Neural cell (in vitro differentiated cells): Measurements from ENCODE around the gene CBFA2T3. TPM values are rescaled to one million over a fixed set of nuclear protein-coding genes. Genes with fewer than 3 reads are reported as not detected.

Source experiments
- H2AFZ ChIP-seq: fragments of 200-600, 300-800 bp; sonication (generic), shearing (Covaris generic); 2 replicates; pipeline ENCODE4 v1.6.0; 2014; ENCODE audit warnings: low read depth, mild to moderate bottlenecking, antibody characterized with exemption, low read length, moderate library complexity
- H3F3A ChIP-seq: fragments of 200-600 bp; shearing (Covaris generic); 2 replicates; pipeline ENCODE4 v1.6.1; 2016; ENCODE audit warnings: mild to moderate bottlenecking, moderate library complexity, mixed read lengths, antibody characterized with exemption, low read length; ENCODE audit not compliant: insufficient read depth, poor library complexity, severe bottlenecking
- H3K27ac ChIP-seq: fragments of 200-600, 300-800 bp; sonication (generic), shearing (Covaris generic); 2 replicates; pipeline ENCODE4 v1.5.1; 2014; ENCODE audit warnings: mild to moderate bottlenecking, low read length, moderate library complexity
- H3K27me3 ChIP-seq: fragments of 300-800, 200-600 bp; sonication (generic), shearing (Covaris generic); 2 replicates; pipeline ENCODE4 v1.6.0; 2014; ENCODE audit warnings: mild to moderate bottlenecking, low read depth, low read length, moderate library complexity; ENCODE audit not compliant: insufficient read depth
- H3K36me3 ChIP-seq: fragments of 300-800, 200-600 bp; sonication (generic), shearing (Covaris generic); 2 replicates; pipeline ENCODE4 v1.5.1; 2014; ENCODE audit warnings: mild to moderate bottlenecking, antibody characterized with exemption, low read length, moderate library complexity; ENCODE audit not compliant: insufficient read depth
- H3K4me2 ChIP-seq: fragments of 300-800, 200-600 bp; sonication (generic), shearing (Covaris generic); 2 replicates; pipeline ENCODE4 v1.6.0; 2014; ENCODE audit warnings: mild to moderate bottlenecking, low read length
- H3K4me3 ChIP-seq: fragments of 300-800, 200-600 bp; sonication (generic), shearing (Covaris generic); 2 replicates; pipeline ENCODE4 v1.5.1; 2014; ENCODE audit warnings: mild to moderate bottlenecking, low read length, moderate library complexity
- H3K79me2 ChIP-seq: fragments of 200-600 bp; shearing (Covaris generic); replicated peaks from 2 replicates; pipeline ENCODE4 v1.6.0; 2014; ENCODE audit warnings: mild to moderate bottlenecking, low read length, moderate library complexity; ENCODE audit not compliant: insufficient read depth
- H3K9ac ChIP-seq: fragments of 300-800, 200-600 bp; sonication (generic), shearing (Covaris generic); 2 replicates; pipeline ENCODE4 v1.6.1; 2016; ENCODE audit warnings: mild to moderate bottlenecking, low read length, mixed read lengths
- H3K9me2 ChIP-seq: fragments of 200-600 bp; shearing (Covaris generic); 2 replicates; pipeline ENCODE4 v1.6.1; 2016; ENCODE audit warnings: mild to moderate bottlenecking, low read length, mixed read lengths; ENCODE audit not compliant: insufficient read depth
- H3K9me3 ChIP-seq: fragments of 200-600, 300-800 bp; sonication (generic), shearing (Covaris generic); 2 replicates; pipeline ENCODE4 v1.6.1; 2016; ENCODE audit warnings: mild to moderate bottlenecking, mixed run types, low read length, moderate library complexity, mixed read lengths
- H4K20me1 ChIP-seq: fragments of 200-600 bp; shearing (Covaris generic); 2 replicates; pipeline ENCODE4 v1.6.1; 2016; ENCODE audit warnings: mild to moderate bottlenecking, mixed run types; ENCODE audit not compliant: insufficient read depth
- EP300 ChIP-seq: fragments of 450-650 bp; conservative IDR thresholded peaks from 2 replicates; pipeline ENCODE4 v1.6.1; 2014; ENCODE audit warnings: antibody characterized with exemption, mild to moderate bottlenecking, moderate library complexity; ENCODE audit not compliant: poor library complexity, severe bottlenecking
- EZH2 ChIP-seq: fragments of 200-600, 300-800 bp; shearing (Covaris generic), sonication (generic); IDR thresholded peaks from 2 replicates; pipeline ENCODE4 v1.6.1; 2014; ENCODE audit warnings: antibody characterized with exemption, low read length, borderline replicate concordance, mild to moderate bottlenecking; ENCODE audit not compliant: insufficient read depth, poor library complexity, severe bottlenecking
- MXI1 ChIP-seq: fragments of 450-650 bp; conservative IDR thresholded peaks from 2 replicates; pipeline ENCODE4 v1.6.1; 2014; ENCODE audit warnings: antibody characterized with exemption, mild to moderate bottlenecking; ENCODE audit not compliant: poor library complexity, severe bottlenecking
- POLR2AphosphoS5 ChIP-seq: IDR thresholded peaks from 2 replicates; pipeline ENCODE4 v1.6.1; 2012
- RAD21 ChIP-seq: fragments of 450-650 bp; conservative IDR thresholded peaks from 2 replicates; pipeline ENCODE4 v1.6.1; 2014; ENCODE audit warnings: antibody characterized with exemption, mild to moderate bottlenecking, moderate library complexity
- SMC3 ChIP-seq: fragments of 450-650 bp; conservative IDR thresholded peaks from 2 replicates; pipeline ENCODE4 v1.6.1; 2014; ENCODE audit warnings: antibody characterized with exemption, mild to moderate bottlenecking, moderate library complexity; ENCODE audit not compliant: poor library complexity
- TAF1 ChIP-seq: IDR thresholded peaks from 2 replicates; pipeline ENCODE4 v1.6.1; 2012; ENCODE audit warnings: low read depth
- polyA plus RNA-seq: library from polyadenylated mRNA; depleted of rRNA; stranded (reverse); fragments of >200 nt; gene quantifications from 2 replicates; pipeline ENCODE4 v1.2.3, GENCODE V29; 2014
- TF ChIP-seq, protein P1 (sequence below): fragments of 450-650 bp; IDR thresholded peaks from 2 replicates; pipeline ENCODE4 v1.5.1; 2014; ENCODE audit warnings: antibody characterized with exemption, mild to moderate bottlenecking, moderate library complexity; ENCODE audit not compliant: poor library complexity, severe bottlenecking
- TF ChIP-seq, protein P2 (sequence below): IDR thresholded peaks from 2 replicates; pipeline ENCODE4 v1.6.1; 2012; ENCODE audit warnings: borderline replicate concordance

Gene CBFA2T3
- polyA plus RNA-seq, 1 donor from 2014 or later = 2.1 TPM

DNA sequence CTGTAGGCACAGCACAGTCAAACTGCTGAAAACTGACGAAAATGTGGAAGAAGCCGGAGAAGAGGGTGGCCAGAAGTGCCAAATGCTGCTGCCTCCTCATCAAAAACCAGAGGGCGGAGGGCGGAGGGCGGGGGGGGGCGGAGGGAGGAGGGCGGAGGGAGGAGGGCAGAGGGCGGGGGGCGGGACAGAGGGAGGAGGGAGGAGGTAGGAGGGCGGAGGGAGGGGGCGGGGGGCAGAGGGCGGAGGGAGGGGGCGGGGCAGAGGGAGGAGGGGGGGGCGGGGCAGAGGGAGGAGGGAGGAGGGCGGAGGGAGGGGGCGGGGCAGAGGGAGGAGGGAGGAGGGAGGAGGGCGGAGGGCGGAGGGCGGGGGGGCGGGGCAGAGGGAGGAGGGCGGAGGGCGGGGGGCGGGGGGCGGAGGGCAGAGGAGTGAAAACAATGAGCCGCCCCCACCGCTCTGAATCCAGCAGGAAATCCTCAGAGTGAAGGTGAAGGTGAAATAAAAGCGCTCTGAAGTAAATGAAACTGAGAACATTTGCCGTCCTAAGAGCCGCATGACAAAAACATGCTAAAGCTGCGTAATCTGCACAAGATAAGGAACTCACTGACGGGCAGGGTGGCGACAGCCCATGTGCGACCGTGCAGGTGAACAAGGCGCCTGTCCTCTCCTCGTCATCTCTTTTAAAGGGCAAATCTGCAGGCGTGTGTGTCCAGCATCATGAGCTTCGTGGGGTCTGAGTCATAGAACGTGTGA, 22.6 kb upstream of the CBFA2T3 start:
- Histone ChIP-seq H3K9me2 (no peaks in the 10 kb centered on the region), H3K79me2 (no peaks in the 10 kb centered on the region), H2AFZ (no peak overlapping the region), H3K4me2 (no peak overlapping the region), H3K27ac (no peak overlapping the region), H3K9ac (no peak overlapping the region), H3K27me3 (no peaks in the 10 kb centered on the region), H3K9me3 (peaks cover 4% of the 10 kb centered on the region), H3K4me3 (no peak overlapping the region), H3F3A (no peaks in the 10 kb centered on the region), H4K20me1 (no peaks in the 10 kb centered on the region), H3K36me3 (no peaks in the 10 kb centered on the region)
- TF ChIP-seq, protein P1, sequence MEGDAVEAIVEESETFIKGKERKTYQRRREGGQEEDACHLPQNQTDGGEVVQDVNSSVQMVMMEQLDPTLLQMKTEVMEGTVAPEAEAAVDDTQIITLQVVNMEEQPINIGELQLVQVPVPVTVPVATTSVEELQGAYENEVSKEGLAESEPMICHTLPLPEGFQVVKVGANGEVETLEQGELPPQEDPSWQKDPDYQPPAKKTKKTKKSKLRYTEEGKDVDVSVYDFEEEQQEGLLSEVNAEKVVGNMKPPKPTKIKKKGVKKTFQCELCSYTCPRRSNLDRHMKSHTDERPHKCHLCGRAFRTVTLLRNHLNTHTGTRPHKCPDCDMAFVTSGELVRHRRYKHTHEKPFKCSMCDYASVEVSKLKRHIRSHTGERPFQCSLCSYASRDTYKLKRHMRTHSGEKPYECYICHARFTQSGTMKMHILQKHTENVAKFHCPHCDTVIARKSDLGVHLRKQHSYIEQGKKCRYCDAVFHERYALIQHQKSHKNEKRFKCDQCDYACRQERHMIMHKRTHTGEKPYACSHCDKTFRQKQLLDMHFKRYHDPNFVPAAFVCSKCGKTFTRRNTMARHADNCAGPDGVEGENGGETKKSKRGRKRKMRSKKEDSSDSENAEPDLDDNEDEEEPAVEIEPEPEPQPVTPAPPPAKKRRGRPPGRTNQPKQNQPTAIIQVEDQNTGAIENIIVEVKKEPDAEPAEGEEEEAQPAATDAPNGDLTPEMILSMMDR = no peak

DNA sequence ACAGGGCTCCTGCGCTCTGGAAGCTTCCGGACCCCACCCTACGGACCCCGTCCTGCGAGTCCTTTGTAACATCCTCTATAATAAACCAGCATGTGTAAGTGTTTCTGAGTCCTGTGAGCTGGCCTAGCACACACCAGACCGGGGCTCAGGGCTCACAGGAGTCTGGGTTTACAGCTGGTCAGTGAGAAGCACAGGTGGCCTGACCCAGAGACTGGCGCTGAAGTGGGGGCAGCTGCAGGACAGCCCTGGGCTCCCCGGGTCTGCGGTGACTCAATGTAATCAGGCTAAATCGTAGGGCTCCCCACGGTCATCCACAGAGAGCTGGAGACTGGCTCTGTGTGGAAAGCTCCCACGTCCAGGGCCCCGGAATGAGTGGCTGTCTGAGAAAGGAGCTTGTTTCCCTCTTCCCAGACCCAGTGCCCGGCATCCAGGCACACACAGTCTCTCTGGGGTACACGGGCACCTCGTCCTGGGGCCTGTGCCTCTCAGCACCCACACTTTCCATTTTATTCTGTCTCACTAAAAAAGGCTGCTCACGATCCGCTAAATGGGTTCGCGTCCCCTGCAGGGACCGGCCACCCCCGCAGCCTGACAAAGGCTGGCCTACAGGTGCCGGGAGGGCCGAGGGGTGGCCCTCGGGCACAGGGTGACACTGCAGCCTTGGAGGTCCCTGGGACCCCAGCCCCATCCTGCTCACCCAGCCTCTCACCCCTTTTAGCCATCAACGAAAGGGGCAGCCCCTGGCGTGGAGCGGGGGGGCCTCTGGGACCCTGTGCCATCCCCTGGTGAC, 18.9 kb upstream of the CBFA2T3 start:
- no peak overlapping the region for H3K9ac ChIP-seq
- H3K9me3 ChIP-seq = peaks cover 4% of the 10 kb centered on the region
- H3K79me2 ChIP-seq = no peaks in the 10 kb centered on the region
- no peaks in the 10 kb centered on the region for H3K27me3 ChIP-seq
- H3K27ac ChIP-seq = no peak overlapping the region
- H3K4me2 ChIP-seq = no peak overlapping the region
- H3F3A ChIP-seq = no peaks in the 10 kb centered on the region
- H3K4me3 ChIP-seq = no peak overlapping the region
- no peak overlapping the region for H2AFZ ChIP-seq
- H4K20me1 ChIP-seq = no peaks in the 10 kb centered on the region
- no peaks in the 10 kb centered on the region for H3K9me2 ChIP-seq
- no peaks in the 10 kb centered on the region for H3K36me3 ChIP-seq
- TF ChIP-seq RAD21 (no peak), POLR2AphosphoS5 (no peak), TAF1 (no peak), EP300 (no peak), MXI1 (no peak), EZH2 (no peak), SMC3 (no peak)
- TF ChIP-seq, protein P1 = no peak
- TF ChIP-seq, protein P2, sequence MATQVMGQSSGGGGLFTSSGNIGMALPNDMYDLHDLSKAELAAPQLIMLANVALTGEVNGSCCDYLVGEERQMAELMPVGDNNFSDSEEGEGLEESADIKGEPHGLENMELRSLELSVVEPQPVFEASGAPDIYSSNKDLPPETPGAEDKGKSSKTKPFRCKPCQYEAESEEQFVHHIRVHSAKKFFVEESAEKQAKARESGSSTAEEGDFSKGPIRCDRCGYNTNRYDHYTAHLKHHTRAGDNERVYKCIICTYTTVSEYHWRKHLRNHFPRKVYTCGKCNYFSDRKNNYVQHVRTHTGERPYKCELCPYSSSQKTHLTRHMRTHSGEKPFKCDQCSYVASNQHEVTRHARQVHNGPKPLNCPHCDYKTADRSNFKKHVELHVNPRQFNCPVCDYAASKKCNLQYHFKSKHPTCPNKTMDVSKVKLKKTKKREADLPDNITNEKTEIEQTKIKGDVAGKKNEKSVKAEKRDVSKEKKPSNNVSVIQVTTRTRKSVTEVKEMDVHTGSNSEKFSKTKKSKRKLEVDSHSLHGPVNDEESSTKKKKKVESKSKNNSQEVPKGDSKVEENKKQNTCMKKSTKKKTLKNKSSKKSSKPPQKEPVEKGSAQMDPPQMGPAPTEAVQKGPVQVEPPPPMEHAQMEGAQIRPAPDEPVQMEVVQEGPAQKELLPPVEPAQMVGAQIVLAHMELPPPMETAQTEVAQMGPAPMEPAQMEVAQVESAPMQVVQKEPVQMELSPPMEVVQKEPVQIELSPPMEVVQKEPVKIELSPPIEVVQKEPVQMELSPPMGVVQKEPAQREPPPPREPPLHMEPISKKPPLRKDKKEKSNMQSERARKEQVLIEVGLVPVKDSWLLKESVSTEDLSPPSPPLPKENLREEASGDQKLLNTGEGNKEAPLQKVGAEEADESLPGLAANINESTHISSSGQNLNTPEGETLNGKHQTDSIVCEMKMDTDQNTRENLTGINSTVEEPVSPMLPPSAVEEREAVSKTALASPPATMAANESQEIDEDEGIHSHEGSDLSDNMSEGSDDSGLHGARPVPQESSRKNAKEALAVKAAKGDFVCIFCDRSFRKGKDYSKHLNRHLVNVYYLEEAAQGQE = no peak
